Measurements from ENCODE around the gene MYH9. TPM values are rescaled to one million over a fixed set of nuclear protein-coding genes. Genes with fewer than 3 reads are reported as not detected.
A peak's percentile ranks its signal among the peaks of the same experiment; 100 is the strongest.
"Not testable (repeated sequence)": the region's sequence is repeated elsewhere in the genome, so short reads cannot be mapped to it uniquely, and the experiment has no call there.

Gene MYH9
- polyA plus RNA-seq, 2 donors, result 107 to 114 TPM

GRCh38 chr22:36292823-36293530, 94.8 kb downstream of the MYH9 start:
- peak overlapping the region in 1 of 2 donors; percentile 8 for H3K27ac ChIP-seq (ENCODE audit: low read depth in 2 of 2, low read length in 1 of 2)
- 87 to 90% methylated on average over 17 of the region's 17 CpGs for WGBS, 2 donors
- H3K36me3 ChIP-seq (ENCODE audit: control insufficient read depth in 2 of 2, insufficient read depth in 2 of 2, low read length in 1 of 2), result peaks cover 57 to 77% of the 10 kb centered on the region in 2 donors

DNA sequence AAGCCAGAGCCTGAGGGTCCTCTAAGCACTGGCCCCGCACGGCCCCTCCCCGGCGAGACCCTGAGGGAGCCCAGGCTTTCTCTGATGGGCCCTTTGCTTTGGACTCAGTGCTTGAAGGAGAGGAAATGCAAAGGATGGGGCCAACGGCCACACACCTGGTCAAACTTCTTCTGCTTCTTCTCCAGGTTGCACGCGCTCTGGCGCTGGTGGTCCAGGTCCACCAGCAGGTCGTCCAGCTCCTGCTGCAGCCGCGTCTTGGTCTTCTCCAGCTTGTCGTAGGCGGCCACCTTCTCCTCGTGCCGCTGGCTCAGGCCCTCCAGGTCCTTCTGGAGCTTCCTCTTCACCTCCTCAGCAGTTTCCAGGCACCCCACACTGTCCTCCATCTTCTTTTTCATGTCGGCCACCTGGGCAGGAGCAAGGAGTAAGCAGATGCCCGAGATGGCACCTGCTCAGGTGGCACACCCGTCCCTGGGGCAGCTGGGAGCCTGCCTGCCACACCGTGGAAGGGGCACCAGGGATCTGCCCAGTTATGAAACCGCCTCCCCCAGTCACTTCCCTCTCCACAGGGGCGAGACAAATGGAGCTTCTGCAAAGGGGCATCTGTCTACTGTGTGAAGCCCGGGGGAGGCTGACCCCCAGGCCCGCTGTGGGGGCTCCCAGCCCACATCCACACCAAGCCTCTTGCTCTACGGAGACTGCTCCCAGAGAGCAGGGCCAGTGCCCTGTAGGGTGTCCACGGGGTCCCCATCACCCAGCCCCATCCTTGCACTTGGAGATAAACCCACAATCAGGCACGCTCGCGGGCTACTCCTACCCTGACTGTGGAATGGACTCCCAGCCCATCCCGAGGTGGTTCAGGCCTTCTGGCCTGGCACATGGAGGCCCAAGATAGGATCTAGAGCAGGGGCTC, 95.7 kb downstream of the MYH9 start:
- H3K4me1 ChIP-seq (ENCODE audit: control insufficient read depth in 2 of 2, insufficient read depth in 2 of 2, low read length in 1 of 2), result peaks cover 0 to 2% of the 10 kb centered on the region in 2 donors
- no peaks in the 10 kb centered on the region for H3K27me3 ChIP-seq (ENCODE audit: control insufficient read depth in 1 of 2, insufficient read depth in 2 of 2, low read length in 2 of 2)
- no peak overlapping the region for H3K4me3 ChIP-seq (ENCODE audit: low read depth in 1 of 2, low read length in 2 of 2)
- peaks cover 52 to 71% of the 10 kb centered on the region in 2 donors for H3K36me3 ChIP-seq (ENCODE audit: control insufficient read depth in 2 of 2, insufficient read depth in 2 of 2, low read length in 1 of 2)
- 89 to 91% methylated on average over 29 of the region's 29 CpGs for WGBS, 2 donors
- peak overlapping the region in 1 of 2 donors; percentile 19 for H3K27ac ChIP-seq (ENCODE audit: low read depth in 2 of 2, low read length in 1 of 2)
- no peaks in the 10 kb centered on the region for H3K9me3 ChIP-seq (ENCODE audit: control insufficient read depth in 2 of 2, insufficient read depth in 1 of 2, low read depth in 1 of 2, low read length in 1 of 2)

More at GRCh38 chr22:36292823-36293530, 94.8 kb downstream of the MYH9 start:
- Histone ChIP-seq H3K4me1 (ENCODE audit: control insufficient read depth in 2 of 2, insufficient read depth in 2 of 2, low read length in 1 of 2) (peaks cover 0 to 2% of the 10 kb centered on the region in 2 donors), H3K4me3 (ENCODE audit: low read depth in 1 of 2, low read length in 2 of 2) (no peak overlapping the region), H3K27me3 (ENCODE audit: control insufficient read depth in 1 of 2, insufficient read depth in 2 of 2, low read length in 2 of 2) (no peaks in the 10 kb centered on the region), H3K9me3 (ENCODE audit: control insufficient read depth in 2 of 2, insufficient read depth in 1 of 2, low read depth in 1 of 2, low read length in 1 of 2) (no peaks in the 10 kb centered on the region)

DNA sequence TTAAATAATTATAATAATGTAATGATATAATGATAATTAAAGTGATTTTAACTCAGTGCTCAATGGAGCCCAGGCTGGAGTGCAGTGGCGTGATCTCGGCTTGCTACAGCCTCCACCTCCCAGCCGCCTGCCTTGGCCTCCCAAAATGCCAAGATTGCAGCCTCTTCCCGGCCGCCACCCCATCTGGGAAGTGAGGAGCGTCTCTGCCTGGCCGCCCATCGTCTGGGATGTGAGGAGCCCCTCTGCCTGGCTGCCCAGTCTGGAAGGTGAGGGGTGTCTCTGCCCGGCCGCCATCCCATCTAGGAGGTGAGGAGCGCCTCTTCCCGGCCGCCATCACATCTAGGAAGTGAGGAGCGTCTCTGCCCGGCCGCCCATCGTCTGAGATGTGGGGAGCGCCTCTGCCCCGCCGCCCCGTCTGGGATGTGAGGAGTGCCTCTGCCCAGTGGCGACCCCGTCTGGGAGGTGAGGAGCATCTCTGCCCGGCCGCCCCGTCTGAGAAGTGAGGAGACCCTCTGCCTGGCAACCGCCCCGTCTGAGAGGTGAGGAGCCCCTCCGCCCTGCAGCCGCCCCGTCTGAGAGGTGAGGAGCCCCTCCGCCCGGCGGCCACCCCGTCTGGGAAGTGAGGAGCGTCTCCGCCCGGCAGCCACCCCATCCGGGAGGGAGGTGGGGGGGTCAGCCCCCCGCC, 97.2 kb downstream of the MYH9 start:
- not testable (repeated sequence) for H3K4me1 ChIP-seq (ENCODE audit: control insufficient read depth in 2 of 2, insufficient read depth in 2 of 2, low read length in 1 of 2); H3K9me3 ChIP-seq (ENCODE audit: control insufficient read depth in 2 of 2, insufficient read depth in 1 of 2, low read depth in 1 of 2, low read length in 1 of 2); H3K27me3 ChIP-seq (ENCODE audit: control insufficient read depth in 1 of 2, insufficient read depth in 2 of 2, low read length in 2 of 2); H3K27ac ChIP-seq (ENCODE audit: low read depth in 2 of 2, low read length in 1 of 2); H3K4me3 ChIP-seq (ENCODE audit: low read depth in 1 of 2, low read length in 2 of 2)
- WGBS, 2 donors, result 91 to 94% methylated on average over 11 to 25 of the region's 40 CpGs
- H3K36me3 ChIP-seq (ENCODE audit: control insufficient read depth in 2 of 2, insufficient read depth in 2 of 2, low read length in 1 of 2), result peaks cover 45 to 76% of the 10 kb centered on the region in 2 donors

- not testable (repeated sequence) for H3K4me1 ChIP-seq (ENCODE audit: control insufficient read depth in 2 of 2, insufficient read depth in 2 of 2, low read length in 1 of 2); H3K27me3 ChIP-seq (ENCODE audit: control insufficient read depth in 1 of 2, insufficient read depth in 2 of 2, low read length in 2 of 2); H3K9me3 ChIP-seq (ENCODE audit: control insufficient read depth in 2 of 2, insufficient read depth in 1 of 2, low read depth in 1 of 2, low read length in 1 of 2); H3K27ac ChIP-seq (ENCODE audit: low read depth in 2 of 2, low read length in 1 of 2); H3K4me3 ChIP-seq (ENCODE audit: low read depth in 1 of 2, low read length in 2 of 2)
- WGBS, 2 donors, result 76 to 82% methylated on average over 11 of the region's 11 CpGs
- H3K36me3 ChIP-seq (ENCODE audit: control insufficient read depth in 2 of 2, insufficient read depth in 2 of 2, low read length in 1 of 2), result peaks cover 44 to 76% of the 10 kb centered on the region in 2 donors
Measured at GRCh38 chr22:36289948-36290371, 97.8 kb downstream of the MYH9 start.

DNA sequence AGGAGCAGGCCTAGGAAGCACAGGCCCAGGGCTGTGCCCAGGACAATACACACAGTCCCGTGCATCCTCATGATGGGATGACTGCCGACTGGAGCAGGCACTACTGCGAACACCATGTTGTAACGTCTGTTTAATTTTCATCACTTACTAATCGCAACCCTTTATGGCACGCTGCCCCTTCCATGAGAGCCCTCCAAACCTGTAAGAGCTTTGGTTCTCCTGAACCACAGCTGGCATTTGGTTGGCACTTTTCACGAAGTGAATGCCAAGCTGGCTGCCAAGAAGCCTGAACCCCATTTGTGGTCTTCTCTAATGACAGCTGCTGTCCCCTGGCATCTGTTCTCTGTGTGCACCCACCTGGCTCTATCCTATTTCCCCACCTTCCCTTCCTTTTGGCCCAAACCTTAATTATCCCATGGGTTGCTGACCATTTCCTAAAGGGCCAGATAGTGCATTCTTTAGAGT, 98.3 kb downstream of the MYH9 start:
- H3K9me3 ChIP-seq (ENCODE audit: control insufficient read depth in 2 of 2, insufficient read depth in 1 of 2, low read depth in 1 of 2, low read length in 1 of 2), result no peaks in the 10 kb centered on the region
- H3K27ac ChIP-seq (ENCODE audit: low read depth in 2 of 2, low read length in 1 of 2), result peak overlapping the region; percentile 4 to 11
- H3K27me3 ChIP-seq (ENCODE audit: control insufficient read depth in 1 of 2, insufficient read depth in 2 of 2, low read length in 2 of 2), result no peaks in the 10 kb centered on the region
- H3K4me1 ChIP-seq (ENCODE audit: control insufficient read depth in 2 of 2, insufficient read depth in 2 of 2, low read length in 1 of 2), result peaks cover 0 to 2% of the 10 kb centered on the region in 2 donors
- 77 to 85% methylated on average over 7 of the region's 7 CpGs for WGBS, 2 donors
- H3K4me3 ChIP-seq (ENCODE audit: low read depth in 1 of 2, low read length in 2 of 2), result no peak overlapping the region
- peaks cover 44 to 77% of the 10 kb centered on the region in 2 donors for H3K36me3 ChIP-seq (ENCODE audit: control insufficient read depth in 2 of 2, insufficient read depth in 2 of 2, low read length in 1 of 2)

DNA sequence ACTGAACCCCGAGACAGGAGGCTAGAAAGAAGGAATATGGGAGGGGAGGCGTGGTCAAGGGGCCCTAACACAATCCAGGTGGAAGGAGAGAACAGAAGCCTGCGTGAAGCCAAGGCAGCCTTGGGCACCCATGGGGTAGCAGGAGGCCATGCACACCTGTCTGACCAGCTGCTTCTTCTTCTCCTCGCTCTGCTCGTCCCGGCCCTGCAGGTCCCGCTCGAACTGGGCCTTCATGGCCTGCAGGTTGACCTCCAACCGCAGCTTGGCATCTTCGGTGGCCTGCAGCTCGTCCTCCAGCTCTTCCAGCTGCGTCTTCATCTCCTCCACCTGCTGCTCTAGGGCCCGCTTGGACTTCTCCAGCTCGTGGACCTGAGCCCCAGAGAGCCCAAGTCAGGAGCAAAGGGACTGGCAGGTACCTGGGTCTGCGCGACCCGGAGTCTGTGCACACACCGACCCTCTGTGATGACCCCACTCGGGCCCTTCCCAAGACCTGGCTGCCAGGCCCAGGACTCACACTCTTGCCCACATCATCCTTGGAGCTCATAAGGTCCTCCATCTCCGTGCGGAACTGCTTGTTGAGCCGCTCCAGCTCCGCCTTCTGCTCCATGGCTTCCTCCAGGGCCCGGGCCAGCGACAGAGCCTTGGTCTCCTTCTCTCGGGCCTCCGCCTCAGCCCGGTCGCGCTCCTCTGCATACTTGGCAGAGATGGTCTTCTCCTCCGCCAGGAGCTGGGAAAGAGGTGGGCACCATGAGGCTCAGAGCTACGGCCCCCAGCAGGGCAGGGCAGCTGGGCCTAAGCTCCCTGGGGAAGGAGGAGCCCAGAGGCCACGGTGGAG, 99.0 kb downstream of the MYH9 start:
- Histone ChIP-seq H3K9me3 (ENCODE audit: control insufficient read depth in 2 of 2, insufficient read depth in 1 of 2, low read depth in 1 of 2, low read length in 1 of 2) (no peaks in the 10 kb centered on the region), H3K27me3 (ENCODE audit: control insufficient read depth in 1 of 2, insufficient read depth in 2 of 2, low read length in 2 of 2) (no peaks in the 10 kb centered on the region), H3K36me3 (ENCODE audit: control insufficient read depth in 2 of 2, insufficient read depth in 2 of 2, low read length in 1 of 2) (peaks cover 38 to 77% of the 10 kb centered on the region in 2 donors), H3K4me3 (ENCODE audit: low read depth in 1 of 2, low read length in 2 of 2) (no peak overlapping the region), H3K4me1 (ENCODE audit: control insufficient read depth in 2 of 2, insufficient read depth in 2 of 2, low read length in 1 of 2) (peaks cover 0 to 2% of the 10 kb centered on the region in 2 donors), H3K27ac (ENCODE audit: low read depth in 2 of 2, low read length in 1 of 2) (peak overlapping the region; percentile 4 to 33)
- 87 to 90% methylated on average over 33 of the region's 33 CpGs for WGBS, 2 donors

GRCh38 chr22:36287881-36288515, 99.8 kb downstream of the MYH9 start:
- Histone ChIP-seq H3K36me3 (ENCODE audit: control insufficient read depth in 2 of 2, insufficient read depth in 2 of 2, low read length in 1 of 2) (peaks cover 32 to 72% of the 10 kb centered on the region in 2 donors), H3K27ac (ENCODE audit: low read depth in 2 of 2, low read length in 1 of 2) (peak overlapping the region in 1 of 2 donors; percentile 33), H3K4me1 (ENCODE audit: control insufficient read depth in 2 of 2, insufficient read depth in 2 of 2, low read length in 1 of 2) (peaks cover 0 to 2% of the 10 kb centered on the region in 2 donors), H3K4me3 (ENCODE audit: low read depth in 1 of 2, low read length in 2 of 2) (no peak overlapping the region), H3K27me3 (ENCODE audit: control insufficient read depth in 1 of 2, insufficient read depth in 2 of 2, low read length in 2 of 2) (no peaks in the 10 kb centered on the region), H3K9me3 (ENCODE audit: control insufficient read depth in 2 of 2, insufficient read depth in 1 of 2, low read depth in 1 of 2, low read length in 1 of 2) (no peaks in the 10 kb centered on the region)
- WGBS, 2 donors, result 73% methylated on average over 20 of the region's 20 CpGs

DNA sequence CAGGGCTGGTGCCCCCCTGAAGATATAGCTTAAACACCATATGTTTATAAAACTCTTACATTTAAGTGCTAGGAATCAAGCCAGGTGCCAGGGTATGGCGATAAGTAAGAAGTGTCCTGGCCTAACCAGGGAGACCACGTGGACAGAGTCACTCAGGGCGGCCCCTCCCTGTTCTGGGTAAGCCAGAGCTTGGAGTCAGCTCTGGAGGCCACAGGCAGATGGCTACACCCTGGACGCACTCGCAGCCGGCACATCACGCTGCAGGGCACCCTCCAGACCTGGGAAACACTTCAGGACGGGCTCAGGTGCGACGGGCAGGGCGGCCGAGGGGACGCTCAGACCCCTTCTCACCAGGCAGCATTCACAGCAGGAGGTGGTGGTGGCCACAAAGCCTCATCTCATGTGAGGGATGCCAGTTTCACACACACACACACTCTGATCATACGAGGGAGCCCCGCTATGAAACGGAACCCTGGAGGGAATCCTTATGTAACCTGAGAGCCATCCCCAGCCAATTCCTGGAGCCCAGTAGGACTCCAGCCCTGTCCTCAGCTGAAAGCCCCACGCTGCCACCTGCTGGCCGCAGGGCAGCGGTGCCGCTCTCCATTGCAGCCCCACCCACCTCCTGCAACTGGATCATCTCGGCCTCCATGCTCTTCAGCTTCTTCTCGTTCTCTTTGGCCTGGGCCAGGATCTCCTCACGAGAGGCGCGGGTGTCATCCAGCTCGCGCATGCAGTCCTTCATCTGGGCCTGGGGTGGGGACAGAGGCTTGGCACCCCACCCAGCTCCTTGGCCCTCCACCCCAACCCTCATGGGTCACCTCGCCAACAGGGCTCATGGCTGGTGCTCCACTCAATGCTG, 101.4 kb downstream of the MYH9 start:
- H3K4me3 ChIP-seq (ENCODE audit: low read depth in 1 of 2, low read length in 2 of 2), result no peak overlapping the region
- peak overlapping the region; percentile 55 to 64 for H3K27ac ChIP-seq (ENCODE audit: low read depth in 2 of 2, low read length in 1 of 2)
- H3K4me1 ChIP-seq (ENCODE audit: control insufficient read depth in 2 of 2, insufficient read depth in 2 of 2, low read length in 1 of 2), result peaks cover 0 to 2% of the 10 kb centered on the region in 2 donors
- peaks cover 30 to 70% of the 10 kb centered on the region in 2 donors for H3K36me3 ChIP-seq (ENCODE audit: control insufficient read depth in 2 of 2, insufficient read depth in 2 of 2, low read length in 1 of 2)
- H3K9me3 ChIP-seq (ENCODE audit: control insufficient read depth in 2 of 2, insufficient read depth in 1 of 2, low read depth in 1 of 2, low read length in 1 of 2), result no peaks in the 10 kb centered on the region
- H3K27me3 ChIP-seq (ENCODE audit: control insufficient read depth in 1 of 2, insufficient read depth in 2 of 2, low read length in 2 of 2), result no peaks in the 10 kb centered on the region
- WGBS, 2 donors, result 58 to 60% methylated on average over 28 of the region's 28 CpGs
